GM18867 (cell line): Measurements from ENCODE around the gene SPDYE17.
"Not testable (repeated sequence)": the region's sequence is repeated elsewhere in the genome, so short reads cannot be mapped to it uniquely, and the experiment has no call there.

Source experiments
- ATAC-seq: cut with Tn5 transposase; IDR thresholded peaks from one replicate; pipeline ENCODE4 v1.9.1; 2021; ENCODE audit warnings: mild to moderate bottlenecking, moderate library complexity; ENCODE audit not compliant: unreplicated experiment

Gene SPDYE17

GRCh38 chr7:76974793-76975579 is 57.2 kb downstream of the SPDYE17 start:
- ATAC-seq, result not testable (repeated sequence)

GRCh38 chr7:76974336-76974735 is 57.8 kb downstream of the SPDYE17 start:
- ATAC-seq, result not testable (repeated sequence)

- not testable (repeated sequence) for ATAC-seq
These were observed 59.8 kb downstream of the SPDYE17 start for GRCh38 chr7:76972391-76972790.
